Measurements from ENCODE around the gene MED12L. TPM values are rescaled to one million over a fixed set of nuclear protein-coding genes. Genes with fewer than 3 reads are reported as not detected.

Gene MED12L, protein sequence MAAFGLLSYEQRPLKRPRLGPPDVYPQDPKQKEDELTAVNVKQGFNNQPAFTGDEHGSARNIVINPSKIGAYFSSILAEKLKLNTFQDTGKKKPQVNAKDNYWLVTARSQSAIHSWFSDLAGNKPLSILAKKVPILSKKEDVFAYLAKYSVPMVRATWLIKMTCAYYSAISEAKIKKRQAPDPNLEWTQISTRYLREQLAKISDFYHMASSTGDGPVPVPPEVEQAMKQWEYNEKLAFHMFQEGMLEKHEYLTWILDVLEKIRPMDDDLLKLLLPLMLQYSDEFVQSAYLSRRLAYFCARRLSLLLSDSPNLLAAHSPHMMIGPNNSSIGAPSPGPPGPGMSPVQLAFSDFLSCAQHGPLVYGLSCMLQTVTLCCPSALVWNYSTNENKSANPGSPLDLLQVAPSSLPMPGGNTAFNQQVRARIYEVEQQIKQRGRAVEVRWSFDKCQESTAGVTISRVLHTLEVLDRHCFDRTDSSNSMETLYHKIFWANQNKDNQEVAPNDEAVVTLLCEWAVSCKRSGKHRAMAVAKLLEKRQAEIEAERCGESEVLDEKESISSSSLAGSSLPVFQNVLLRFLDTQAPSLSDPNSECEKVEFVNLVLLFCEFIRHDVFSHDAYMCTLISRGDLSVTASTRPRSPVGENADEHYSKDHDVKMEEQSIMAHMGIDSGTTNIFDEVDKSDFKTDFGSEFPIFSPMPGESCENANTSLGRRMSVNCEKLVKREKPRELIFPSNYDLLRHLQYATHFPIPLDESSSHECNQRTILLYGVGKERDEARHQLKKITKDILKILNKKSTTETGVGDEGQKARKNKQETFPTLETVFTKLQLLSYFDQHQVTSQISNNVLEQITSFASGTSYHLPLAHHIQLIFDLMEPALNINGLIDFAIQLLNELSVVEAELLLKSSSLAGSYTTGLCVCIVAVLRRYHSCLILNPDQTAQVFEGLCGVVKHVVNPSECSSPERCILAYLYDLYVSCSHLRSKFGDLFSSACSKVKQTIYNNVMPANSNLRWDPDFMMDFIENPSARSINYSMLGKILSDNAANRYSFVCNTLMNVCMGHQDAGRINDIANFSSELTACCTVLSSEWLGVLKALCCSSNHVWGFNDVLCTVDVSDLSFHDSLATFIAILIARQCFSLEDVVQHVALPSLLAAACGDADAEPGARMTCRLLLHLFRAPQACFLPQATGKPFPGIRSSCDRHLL (N-terminal part only)
- 1 to 10 TPM in 1 of 4 donors, under 1 TPM in 3; 0.08 to 1.5 (median 0.19) TPM for total RNA-seq

DNA sequence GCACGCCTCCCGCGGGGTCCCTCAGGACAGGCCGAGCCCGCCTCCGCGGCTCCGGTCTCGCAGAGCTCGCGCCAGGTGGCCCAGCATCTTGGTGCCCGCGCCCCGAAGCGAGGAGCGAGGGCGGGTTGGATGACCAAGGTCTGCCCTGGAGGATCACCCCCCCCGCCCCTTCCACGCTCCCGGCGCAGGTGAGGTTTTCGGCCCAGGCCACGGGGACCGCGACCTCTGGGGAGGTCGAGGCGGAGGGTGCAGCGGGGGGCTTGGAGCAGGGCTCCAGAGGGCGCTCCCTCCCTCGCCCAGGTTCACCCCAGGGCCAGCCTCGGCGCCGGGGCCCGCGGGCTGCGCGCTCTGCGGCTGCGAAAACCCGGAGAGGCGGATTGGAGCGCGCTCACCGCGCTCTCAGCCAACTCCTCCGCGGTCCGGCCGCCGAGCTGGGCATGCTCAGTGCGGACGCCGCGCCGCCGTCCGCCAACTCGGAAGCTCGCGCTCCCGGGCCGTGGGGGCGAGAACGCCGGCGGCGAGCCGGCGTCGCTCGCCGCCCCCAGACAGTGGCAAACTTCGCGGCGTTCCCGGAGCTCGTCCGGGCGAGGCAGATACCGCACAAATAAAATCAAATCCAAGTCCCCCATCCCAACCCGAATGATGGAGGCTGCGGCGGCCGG is at the start of gene MED12L:
Gene MED12L (plus strand): TSS at position 438 of the 662 bp plus-strand sequence. CDS start 1,263 bp downstream, outside the sequence.
- DNase-seq: no peak
- Histone ChIP-seq H3K36me3 (no peaks in the 10 kb centered on the region), H3K27me3 (peaks cover 0 to 76% (median 2%) of the 10 kb centered on the region in 4 donors), H3K4me3 (peak within 1 kb of the TSS; percentile 41 to 66 (median 61)), H3K4me1 (peaks cover 6 to 26% (median 19%) of the 10 kb centered on the region in 3 donors), H3K27ac (peak within 1 kb of the TSS in 1 of 4 donors; percentile 1), H3K9me3 (no peaks in the 10 kb centered on the region)
- intact Hi-C loops (cut with DNase I): no loop called here
- peak in 1 of 6 experiments; percentile 18 for TF ChIP-seq CTCF (IDR thresholded peaks at IDR 0.05)
- TF ChIP-seq POLR2A (IDR thresholded peaks at IDR 0.05): peak in 1 of 4 donors; percentile 10
- WGBS, 2 donors: 20% methylated on average over 1 of the region's 84 CpGs; no CpG with 5 or more reads in 1 of the 2 donors

DNA sequence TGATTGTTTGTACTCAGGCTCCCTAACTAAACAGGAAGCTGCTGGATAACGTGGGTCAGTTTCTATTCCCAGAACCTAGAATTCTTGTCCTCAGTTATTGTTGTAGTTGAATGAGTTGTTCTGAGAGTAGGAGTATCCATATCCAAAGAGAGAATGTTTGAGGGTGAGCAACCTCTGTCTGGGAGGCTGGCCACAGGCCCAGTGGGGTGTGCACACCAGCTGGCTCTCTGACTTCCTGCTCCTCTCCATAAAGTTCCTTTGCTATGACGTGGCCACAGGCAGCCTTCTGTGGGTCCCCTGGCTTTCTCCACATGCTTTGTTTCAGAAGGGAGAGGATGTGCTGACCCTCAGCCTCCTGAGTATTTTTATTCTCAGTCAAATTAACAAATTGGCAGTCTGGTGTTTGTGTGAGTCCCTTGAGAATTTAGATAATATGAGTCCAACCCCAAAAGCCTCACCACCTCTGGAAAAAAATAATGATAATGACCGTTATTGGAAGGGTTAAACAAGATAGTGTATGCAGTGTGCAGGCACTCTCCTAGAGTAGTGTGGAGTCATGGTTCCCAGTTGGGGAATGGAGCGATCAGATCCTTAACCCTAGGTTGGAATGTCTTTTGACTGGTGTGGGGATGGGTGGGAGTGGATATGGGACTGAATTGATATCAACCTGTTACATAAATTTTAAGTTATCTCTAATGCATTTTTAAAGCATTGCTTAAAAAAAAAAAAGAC is 47.6 kb upstream of the MED12L start:
- intact Hi-C loops (cut with DNase I): no loop called here
- Histone ChIP-seq H3K9me3 (no peaks in the 10 kb centered on the region), H3K4me3 (no peak overlapping the region), H3K4me1 (no peaks in the 10 kb centered on the region), H3K36me3 (no peaks in the 10 kb centered on the region), H3K27me3 (peaks cover 0 to 17% (median 0%) of the 10 kb centered on the region in 4 donors), H3K27ac (no peak overlapping the region)
- TF ChIP-seq CTCF (IDR thresholded peaks at IDR 0.05): no peak
- no peak for DNase-seq
- 51 to 53% methylated on average over 4 of the region's 4 CpGs for WGBS, 2 donors

- no peak for DNase-seq
- 80 to 91% methylated on average over 1 of the region's 1 CpG for WGBS, 2 donors
- Histone ChIP-seq H3K9me3 (no peaks in the 10 kb centered on the region), H3K4me3 (no peak overlapping the region), H3K27me3 (peaks cover 0 to 22% (median 0%) of the 10 kb centered on the region in 4 donors), H3K4me1 (no peaks in the 10 kb centered on the region), H3K27ac (no peak overlapping the region), H3K36me3 (no peaks in the 10 kb centered on the region)
- TF ChIP-seq CTCF (IDR thresholded peaks at IDR 0.05): no peak
- no peak for TF ChIP-seq POLR2A (IDR thresholded peaks at IDR 0.05)
- intact Hi-C loops (cut with DNase I): no loop called here
Measured at GRCh38 chr3:151044706-151045105, 40.8 kb upstream of the MED12L start.

DNA sequence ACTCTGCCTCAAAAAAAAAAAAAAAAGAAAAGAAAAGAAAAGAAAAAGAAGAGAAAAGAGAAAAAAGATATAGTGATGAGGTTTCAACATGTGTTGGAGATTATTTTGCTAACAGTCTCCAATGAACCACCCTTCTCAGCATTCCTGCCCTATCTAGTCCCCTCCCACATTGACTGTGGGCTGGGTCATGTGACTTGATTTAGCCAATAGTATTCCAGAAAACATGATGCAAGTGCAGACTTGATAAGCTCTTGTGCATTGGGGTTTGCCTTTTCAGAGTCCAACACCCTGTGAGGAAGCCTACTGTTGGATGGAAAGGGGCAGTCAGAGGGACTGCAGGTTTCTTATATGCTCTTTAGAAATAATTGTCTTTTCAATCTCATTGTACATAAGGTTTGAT is 37.8 kb upstream of the MED12L start:
- Histone ChIP-seq H3K27ac (no peak overlapping the region), H3K36me3 (no peaks in the 10 kb centered on the region), H3K27me3 (peaks cover 0 to 30% (median 0%) of the 10 kb centered on the region in 4 donors), H3K9me3 (no peaks in the 10 kb centered on the region), H3K4me3 (no peak overlapping the region), H3K4me1 (no peaks in the 10 kb centered on the region)
- DNase-seq: no peak
- intact Hi-C loops (cut with DNase I): no loop called here
- TF ChIP-seq POLR2A (IDR thresholded peaks at IDR 0.05) (no peak), CTCF (IDR thresholded peaks at IDR 0.05) (no peak)

Data from esophagus squamous epithelium (tissue), 5 donors.